HepG2 (cell line): Measurements from ENCODE around the gene RGL1. TPM values are rescaled to one million over a fixed set of nuclear protein-coding genes. Genes with fewer than 3 reads are reported as not detected.

Source experiments
- ATAC-seq: fragments of 200-7000 bp; cut with Tn5 transposase; 3 replicates; pipeline ENCODE4 v1.9.1; 2020; ENCODE audit warnings: mild to moderate bottlenecking, moderate library complexity
- BruUV-seq: library from RNA; stranded (reverse); fragments of 400-500 nt; replicated peaks from 2 replicates; lab custom pipeline; 2021; lab: Mats Ljungman, UMichigan
- CTCF ChIA-PET: fragments of 300-600 bp; formaldehyde crosslinking; extraction: SDS; loops from one replicate; lab custom pipeline; 2021; ENCODE audit warnings: low total read pairs, inconsistent platforms, low intra/inter-chr PET ratio; lab: Yijun Ruan, JAX
- POLR2A ChIA-PET: fragments of 350-600 bp; sonication (Branson Sonifier 250); formaldehyde crosslinking; loops from one replicate; lab custom pipeline; 2020; ENCODE audit warnings: antibody characterized with exemption, inconsistent platforms; lab: Yijun Ruan, JAX
- DNase-seq: peaks from one replicate; pipeline ENCODE4 v3.0.0-alpha.2; 2015; ENCODE audit warnings: low spot score
- FAIRE-seq: peaks from 3 replicates; lab custom pipeline; 2011; peaks lifted over from hg19 to GRCh38; lab: Jason Lieb, UNC
- H2AFZ ChIP-seq: one replicate; pipeline ENCODE4 v1.6.1; 2011; ENCODE audit warnings: low read length, inconsistent platforms
- H3K27ac ChIP-seq: fragments of 300-600 bp; 3 replicates; pipeline ENCODE4 v1.8.0; 2011; ENCODE audit warnings: mixed run types, mild to moderate bottlenecking, mixed read lengths, low read length, inconsistent platforms; ENCODE audit not compliant: insufficient read depth; ENCODE audit errors: extremely low read length
- H3K27me3 ChIP-seq, 2 experiments: fragments of 200-600 bp in 1 of 2; 2 replicates in 1 of 2; 3 replicates in 1 of 2; pipeline versions ENCODE4 v1.6.0 to v1.8.0; 2011; ENCODE audit warnings: low read length in 2 of 2, mild to moderate bottlenecking in 2 of 2, moderate library complexity in 2 of 2, inconsistent platforms in 1 of 2; ENCODE audit not compliant: insufficient read depth in 2 of 2, control insufficient read depth in 1 of 2
- H3K36me3 ChIP-seq, 2 experiments: fragments of 200-600 bp in 1 of 2; replicated peaks in 1 of 2; 2 replicates in 1 of 2; 3 replicates in 1 of 2; pipeline versions ENCODE4 v1.5.1 to v1.8.0; 2011; ENCODE audit warnings: low read length in 2 of 2, inconsistent platforms in 1 of 2; ENCODE audit not compliant: insufficient read depth in 2 of 2, control insufficient read depth in 1 of 2
- H3K4me1 ChIP-seq: 2 replicates; pipeline ENCODE4 v1.5.1; 2012; ENCODE audit warnings: low read length, inconsistent platforms; ENCODE audit not compliant: insufficient read depth
- H3K4me2 ChIP-seq: 2 replicates; pipeline ENCODE4 v1.6.0; 2011; ENCODE audit warnings: low read depth, low read length, inconsistent platforms
- H3K4me3 ChIP-seq, 3 experiments: fragments of 200-600 bp in 1 of 3; sonication (generic), shearing (Covaris generic) in 1 of 3; replicated peaks in 1 of 3; 2 replicates each; pipeline ENCODE4 v1.5.1; 2011 to 2016; ENCODE audit warnings: low read length in 3 of 3, inconsistent platforms in 2 of 3, low read depth in 2 of 3, mild to moderate bottlenecking in 2 of 3, control low read depth in 1 of 3, mixed read lengths in 1 of 3; ENCODE audit not compliant: insufficient read depth in 1 of 3
- H3K79me2 ChIP-seq: one replicate; pipeline ENCODE4 v1.6.1; 2011; ENCODE audit warnings: low read length, inconsistent platforms; ENCODE audit not compliant: insufficient read depth
- H3K9ac ChIP-seq: 2 replicates; pipeline ENCODE4 v1.6.0; 2011; ENCODE audit warnings: mild to moderate bottlenecking, low read depth, low read length, inconsistent platforms; ENCODE audit not compliant: insufficient read depth
- H3K9me3 ChIP-seq: 2 replicates; pipeline ENCODE4 v1.5.1; 2012; ENCODE audit warnings: mild to moderate bottlenecking, low read length
- H4K20me1 ChIP-seq: 2 replicates; pipeline ENCODE4 v1.6.0; 2011; ENCODE audit warnings: inconsistent platforms, mild to moderate bottlenecking, low read length, moderate library complexity; ENCODE audit not compliant: insufficient read depth
- ARNT ChIP-seq: fragments of 450-650 bp; IDR thresholded peaks from 2 replicates; pipeline ENCODE4 v1.6.1; 2017
- CBFB ChIP-seq: sonication (generic); formaldehyde crosslinking; IDR thresholded peaks from 2 replicates; pipeline ENCODE4 v1.4.0; 2020; ENCODE audit warnings: missing genetic modification reagents
- HMGXB4 ChIP-seq, 2 experiments: sonication (generic) in 1 of 2; formaldehyde crosslinking in 1 of 2; IDR thresholded peaks; 2 replicates each; pipeline versions ENCODE4 v1.4.0 to v1.6.1; 2018 to 2020; ENCODE audit warnings: missing genetic modification reagents in 2 of 2, borderline replicate concordance in 1 of 2, low read depth in 1 of 2, mild to moderate bottlenecking in 1 of 2, missing biosample characterization in 1 of 2
- MXI1 ChIP-seq: IDR thresholded peaks from 3 replicates; pipeline ENCODE4 v1.6.1; 2012; ENCODE audit warnings: low read depth, low read length, inconsistent platforms, borderline replicate concordance
- NFYB ChIP-seq: sonication (generic); formaldehyde crosslinking; IDR thresholded peaks from 2 replicates; pipeline ENCODE4 v1.4.0; 2020; ENCODE audit warnings: missing genetic modification reagents
- PRPF4 ChIP-seq: fragments of 200-400 bp; formaldehyde crosslinking; IDR thresholded peaks from 2 replicates; pipeline ENCODE4 v1.6.1; 2016; ENCODE audit warnings: low read length, low read depth; ENCODE audit not compliant: poor library complexity, severe bottlenecking
- TBP ChIP-seq: sonication (generic); formaldehyde crosslinking; IDR thresholded peaks from 2 replicates; pipeline ENCODE4 v1.5.0; 2020; ENCODE audit warnings: missing genetic modification reagents
- ZNF761 ChIP-seq: sonication (generic); formaldehyde crosslinking; conservative IDR thresholded peaks from 2 replicates; pipeline ENCODE4 v1.4.0; 2020; ENCODE audit warnings: mild to moderate bottlenecking, missing genetic modification reagents
- WGBS: methylation state at CpG from one replicate; pipeline ENCODE4 v1.1.6; 2017; ENCODE audit warnings: low lambda C conversion rate; 5-methylcytosine and 5-hydroxymethylcytosine counted together
- in situ Hi-C: cut with HindIII; loops from 2 replicates; pipeline ENCODE4 v1.10.0; 2017; ENCODE audit warnings: low pct_unique_long_range_greater_than_20kb; ENCODE audit not compliant: extremely low pct_ligation_motif_present
- intact Hi-C: fragments of 100-400 bp; cut with micrococcal nuclease; formaldehyde crosslinking; loops from one replicate; pipeline ENCODE4 v1.10.0; 2022; ENCODE audit not compliant: unreplicated experiment
- polyA plus RNA-seq, 8 experiments: library from polyadenylated mRNA; depleted of rRNA in 3 of 8; stranded (reverse) in 7 of 8; unstranded in 1 of 8; fragments of >200 nt; fragmentation: Illumina TruSeq in 4 of 8; extraction: Trizol in 4 of 8; gene quantifications; 2 replicates each; pipeline versions ENCODE4 v1.2.1 to v1.2.3, GENCODE V29; 2011 to 2016; ENCODE audit warnings: low read depth in 4 of 8, missing spikeins in 1 of 8, mixed read lengths in 1 of 8; ENCODE audit not compliant: insufficient read depth in 1 of 8
- total RNA-seq, 5 experiments: library from RNA; depleted of rRNA; stranded (reverse); fragments of >200 nt; fragmentation: Illumina TruSeq; extraction: Trizol; gene quantifications; 2 replicates each; pipeline ENCODE4 v1.2.3, GENCODE V29; 2016; ENCODE audit warnings: low read depth in 1 of 5

The RGL1 gene
- total and polyA plus RNA-seq, 2 of the 13 experiments (the other 11 are each of a cell fraction or from before 2014, with no cell fraction given), result 3.5 to 4.7 TPM

- TF ChIP-seq PRPF4 (no peak), ARNT (no peak), HMGXB4 (CRISPR knock-in tag; IDR thresholded peaks at IDR 0.05; ENCODE audit: borderline replicate concordance in 1 of 2, low read depth in 1 of 2) (no peak), MXI1 (no peak), TBP (CRISPR knock-in tag) (no peak), NFYB (CRISPR knock-in tag) (no peak), CBFB (CRISPR knock-in tag) (no peak), ZNF761 (CRISPR knock-in tag) (no peak)
- intact Hi-C loops (no loop called here), in situ Hi-C loops (no loop called here)
- BruUV-seq, result no TSS peak
- Histone ChIP-seq H4K20me1 (no peaks in the 10 kb centered on the region), H3K4me3 (no peak overlapping the region), H3K27ac (no peak overlapping the region), H3K4me1 (no peaks in the 10 kb centered on the region), H3K9ac (no peak overlapping the region), H3K27me3 (no peaks in the 10 kb centered on the region; a peak in 1 of 5 replicates), H3K79me2 (no peaks in the 10 kb centered on the region), H3K4me2 (no peak overlapping the region), H3K36me3 (no peaks in the 10 kb centered on the region), H3K9me3 (no peaks in the 10 kb centered on the region), H2AFZ (no peak overlapping the region)
- ATAC-seq (no peak), DNase-seq (no peak), FAIRE-seq (no peak)
- ChIA-PET CTCF (no interaction called here), POLR2A (no interaction called here)
- WGBS, result 42% methylated on average over 1 of the region's 1 CpG
These were observed 147.2 kb downstream of the RGL1 start for GRCh38 chr1:183952101-183952500.
